Mucosa of descending colon (tissue), 3 donors: Measurements from ENCODE around the gene ZCCHC7. TPM values are rescaled to one million over a fixed set of nuclear protein-coding genes. Genes with fewer than 3 reads are reported as not detected.
A peak's percentile ranks its signal among the peaks of the same experiment; 100 is the strongest.

Experiments used
- ATAC-seq: fragments of 200-7000 bp; cut with Tn5 transposase; one replicate; pipeline ENCODE4 v1.9.1; 2020; ENCODE audit warnings: mild to moderate bottlenecking, moderate library complexity
- DNase-seq, 3 donors: peaks; one replicate each; pipeline ENCODE4 v3.0.0-alpha.2; 2020
- H3K36me3 ChIP-seq: fragments of 200-600 bp; one replicate; pipeline ENCODE4 v1.8.0; 2021; ENCODE audit warnings: low read depth, mild to moderate bottlenecking
- H3K4me1 ChIP-seq: fragments of 200-600 bp; one replicate; pipeline ENCODE4 v1.8.0; 2021; ENCODE audit warnings: low read depth, mild to moderate bottlenecking
- H3K4me3 ChIP-seq: fragments of 200-600 bp; one replicate; pipeline ENCODE4 v1.8.0; 2021; ENCODE audit warnings: mild to moderate bottlenecking
- H3K9me3 ChIP-seq: fragments of 200-600 bp; one replicate; pipeline ENCODE4 v1.8.0; 2021; ENCODE audit warnings: mild to moderate bottlenecking
- intact Hi-C, 2 donors: fragments of 100-400 bp; cut with DNase I in 1 of 2; cut with micrococcal nuclease in 1 of 2; formaldehyde crosslinking; loops; one replicate each; pipeline versions ENCODE4 v1.11.0 to v1.11.1; 2022; cut with DNase I, micrococcal nuclease
- total RNA-seq, 3 donors: library from RNA; stranded (reverse); fragmentation: NEBNext Ultra II Directional in 2 of 3; extraction: Animal tissue kit (Norgen Biotek cat#: 25700) in 2 of 3; gene quantifications; one replicate each; pipeline versions ENCODE4 v1.2.1 to v1.2.4, GENCODE V29; 2021 to 2023
- TF ChIP-seq, protein P1 (sequence below): fragments of 200-600 bp; IDR thresholded peaks from one replicate; pipeline ENCODE4 v1.8.0; 2022; ENCODE audit warnings: antibody characterized with exemption, mild to moderate bottlenecking
- donor health status: DM: no; HTN: no; CAD: no; lungs with moderate emphysema.
- donor health status: DM: no; HTN: no; CAD: no.
- donor health status: DM: no; HTN: yes; CAD: no.

Gene ZCCHC7
- total RNA-seq, 3 donors from 2014 or later: 18.3 to 25.7 (median 19.7) TPM

- Histone ChIP-seq H3K9me3 (no peaks in the 10 kb centered on the region), H3K4me3 (no peak overlapping the region), H3K4me1 (no peaks in the 10 kb centered on the region), H3K36me3 (no peaks in the 10 kb centered on the region)
- intact Hi-C loops: no loop called here
- TF ChIP-seq, protein P1, sequence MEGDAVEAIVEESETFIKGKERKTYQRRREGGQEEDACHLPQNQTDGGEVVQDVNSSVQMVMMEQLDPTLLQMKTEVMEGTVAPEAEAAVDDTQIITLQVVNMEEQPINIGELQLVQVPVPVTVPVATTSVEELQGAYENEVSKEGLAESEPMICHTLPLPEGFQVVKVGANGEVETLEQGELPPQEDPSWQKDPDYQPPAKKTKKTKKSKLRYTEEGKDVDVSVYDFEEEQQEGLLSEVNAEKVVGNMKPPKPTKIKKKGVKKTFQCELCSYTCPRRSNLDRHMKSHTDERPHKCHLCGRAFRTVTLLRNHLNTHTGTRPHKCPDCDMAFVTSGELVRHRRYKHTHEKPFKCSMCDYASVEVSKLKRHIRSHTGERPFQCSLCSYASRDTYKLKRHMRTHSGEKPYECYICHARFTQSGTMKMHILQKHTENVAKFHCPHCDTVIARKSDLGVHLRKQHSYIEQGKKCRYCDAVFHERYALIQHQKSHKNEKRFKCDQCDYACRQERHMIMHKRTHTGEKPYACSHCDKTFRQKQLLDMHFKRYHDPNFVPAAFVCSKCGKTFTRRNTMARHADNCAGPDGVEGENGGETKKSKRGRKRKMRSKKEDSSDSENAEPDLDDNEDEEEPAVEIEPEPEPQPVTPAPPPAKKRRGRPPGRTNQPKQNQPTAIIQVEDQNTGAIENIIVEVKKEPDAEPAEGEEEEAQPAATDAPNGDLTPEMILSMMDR: no peak
- ATAC-seq (peak; percentile 80), DNase-seq (peak in 2 of 3 donors; percentile 32 to 43)
Measured at GRCh38 chr9:37364751-37365360, 244.5 kb downstream of the ZCCHC7 start.

GRCh38 chr9:37369671-37370070 lies 249.3 kb downstream of the ZCCHC7 start:
- TF ChIP-seq, protein P1: no peak
- Histone ChIP-seq H3K4me3 (no peak overlapping the region), H3K9me3 (no peaks in the 10 kb centered on the region), H3K4me1 (no peaks in the 10 kb centered on the region), H3K36me3 (no peaks in the 10 kb centered on the region)
- ATAC-seq (peak; percentile 33), DNase-seq (no peak)
- intact Hi-C loops: no loop called here

GRCh38 chr9:37370282-37370681 lies 249.9 kb downstream of the ZCCHC7 start:
- DNase-seq (no peak), ATAC-seq (no peak)
- TF ChIP-seq, protein P1: no peak
- intact Hi-C loops: no loop called here
- Histone ChIP-seq H3K9me3 (no peaks in the 10 kb centered on the region), H3K4me3 (no peak overlapping the region), H3K4me1 (no peaks in the 10 kb centered on the region), H3K36me3 (no peaks in the 10 kb centered on the region)

DNA sequence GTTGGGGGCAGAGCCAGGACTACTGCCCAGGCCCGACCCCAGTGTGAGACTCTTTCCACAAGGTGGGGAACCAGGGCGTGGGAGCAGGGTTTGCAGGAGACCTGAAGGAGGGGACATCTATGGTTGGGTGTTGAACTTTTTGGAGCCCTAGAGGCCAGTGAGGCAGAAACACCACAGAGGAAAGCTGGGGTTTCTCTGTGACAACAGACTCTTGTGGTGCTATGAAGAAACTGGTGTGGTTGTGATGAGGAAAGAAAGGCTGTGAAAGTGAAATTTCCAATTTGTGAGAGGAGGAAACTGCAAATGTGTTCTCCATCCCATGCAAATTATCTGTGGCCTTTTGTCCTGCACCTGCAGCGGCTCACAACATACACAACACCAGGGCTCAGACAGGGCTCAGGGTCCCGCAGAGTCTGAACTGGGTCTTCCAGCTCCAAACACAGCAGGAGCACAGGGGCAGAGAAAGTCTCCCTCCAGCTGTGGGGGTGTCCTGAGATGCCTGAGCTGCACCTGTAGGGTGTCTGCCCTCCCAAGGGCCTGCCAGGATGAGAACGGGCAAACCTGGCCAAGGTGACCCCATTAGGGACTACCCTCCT lies 250.7 kb downstream of the ZCCHC7 start:
- Histone ChIP-seq H3K36me3 (no peaks in the 10 kb centered on the region), H3K4me3 (no peak overlapping the region), H3K9me3 (no peaks in the 10 kb centered on the region), H3K4me1 (no peaks in the 10 kb centered on the region)
- peak; percentile 65 for ATAC-seq
- intact Hi-C loops: no loop called here
- TF ChIP-seq, protein P1: no peak
- DNase-seq: no peak

DNA sequence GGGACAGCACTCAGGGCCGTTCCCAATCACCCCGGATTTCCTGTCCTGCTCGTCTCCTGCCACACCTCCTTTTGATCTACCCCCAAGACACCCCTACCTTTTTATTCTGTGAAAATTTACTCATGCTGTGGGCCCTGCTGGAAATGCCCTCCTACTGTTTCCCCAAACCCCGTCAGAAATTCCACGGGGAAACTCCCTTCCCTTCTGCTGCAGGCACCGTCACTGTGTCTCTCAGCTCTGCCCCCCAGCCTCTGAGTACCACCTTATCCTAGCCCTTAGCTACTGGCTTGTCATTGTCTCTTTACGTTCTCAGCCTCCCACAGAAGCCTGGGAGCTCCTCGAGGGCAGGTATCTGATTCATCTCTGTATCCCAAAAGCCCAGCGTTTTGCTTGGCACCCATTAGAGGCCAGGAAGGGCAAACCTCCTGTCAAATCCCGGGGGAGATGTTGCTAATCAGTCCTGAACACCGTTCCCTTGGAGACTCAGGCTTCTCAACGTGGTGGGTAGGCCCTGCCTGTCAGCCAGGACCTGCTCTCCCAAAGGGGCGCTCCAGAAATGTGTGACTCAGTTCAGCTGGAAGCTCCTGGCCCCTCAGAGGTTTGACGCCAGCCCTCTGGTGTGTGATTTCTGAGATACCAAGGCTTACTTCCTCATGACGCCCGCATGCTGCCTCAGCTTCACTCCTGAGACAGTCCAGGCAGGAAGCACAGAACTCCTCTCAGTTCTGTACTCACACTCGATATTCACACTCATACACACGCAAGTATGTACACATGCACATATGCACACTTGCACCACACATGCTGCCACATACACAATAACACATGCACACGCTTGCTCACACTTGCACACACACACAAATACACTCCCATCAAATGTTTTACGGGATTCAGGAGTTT lies 251.4 kb downstream of the ZCCHC7 start:
- DNase-seq (no peak), ATAC-seq (no peak)
- Histone ChIP-seq H3K9me3 (no peaks in the 10 kb centered on the region), H3K36me3 (no peaks in the 10 kb centered on the region), H3K4me3 (no peak overlapping the region), H3K4me1 (no peaks in the 10 kb centered on the region)
- TF ChIP-seq, protein P1: no peak
- intact Hi-C loops: no loop called here
